OCI-LY3 (cell line): ENCODE results near the gene DDX1.

Source experiments
- H2AFZ ChIP-seq: fragments of 200-600, 300-600 bp; shearing (Covaris generic); 2 replicates; pipeline ENCODE4 v1.6.0; 2014; ENCODE audit warnings: antibody characterized with exemption, low read depth, low read length
- H3K27ac ChIP-seq: fragments of 200-600, 300-600 bp; sonication (generic); 2 replicates; pipeline ENCODE4 v1.5.1; 2014; ENCODE audit warnings: mild to moderate bottlenecking, low read length, moderate library complexity, mixed read lengths
- H3K27me3 ChIP-seq: fragments of 200-600, 300-600 bp; sonication (generic); 2 replicates; pipeline ENCODE4 v1.6.1; 2014; ENCODE audit warnings: low read depth, low read length, mixed read lengths
- H3K36me3 ChIP-seq: fragments of 200-600, 300-600 bp; sonication (generic); replicated peaks from 2 replicates; pipeline ENCODE3; 2014; ENCODE audit warnings: low read depth, low read length, mixed read lengths
- H3K4me1 ChIP-seq: fragments of 300-600, 200-600 bp; sonication (generic); 2 replicates; pipeline ENCODE4 v1.6.1; 2014; ENCODE audit warnings: low read length, mixed read lengths
- H3K4me2 ChIP-seq: fragments of 200-600, 300-600 bp; sonication (generic); 2 replicates; pipeline ENCODE4 v1.6.1; 2014; ENCODE audit warnings: low read length, mixed read lengths
- H3K4me3 ChIP-seq: fragments of 300-600, 200-600 bp; sonication (generic); 2 replicates; pipeline ENCODE4 v1.5.1; 2014; ENCODE audit warnings: antibody characterized with exemption, mild to moderate bottlenecking, low read length, moderate library complexity
- H3K79me2 ChIP-seq: fragments of 300-600, 200-600 bp; shearing (Covaris generic); 2 replicates; pipeline ENCODE4 v1.6.1; 2014; ENCODE audit warnings: mild to moderate bottlenecking, low read length, mixed read lengths
- H3K9ac ChIP-seq: fragments of 300-600, 200-600 bp; shearing (Covaris generic); 2 replicates; pipeline ENCODE4 v1.6.0; 2014; ENCODE audit warnings: mild to moderate bottlenecking, low read length, moderate library complexity
- H3K9me3 ChIP-seq: fragments of 200-600, 300-600 bp; shearing (Covaris generic); 2 replicates; pipeline ENCODE4 v1.6.1; 2014; ENCODE audit warnings: low read length, mixed read lengths; ENCODE audit not compliant: insufficient read depth
- H4K20me1 ChIP-seq: fragments of 200-600, 300-600 bp; sonication (generic); 2 replicates; pipeline ENCODE4 v1.6.1; 2016; ENCODE audit warnings: low read length, mixed read lengths; ENCODE audit not compliant: insufficient read depth
- EZH2phosphoT487 ChIP-seq: fragments of 200-600 bp; shearing (Covaris generic); IDR thresholded peaks from 2 replicates; pipeline ENCODE4 v1.6.1; 2018; ENCODE audit warnings: antibody characterized with exemption, mixed run types, low read depth
- TF ChIP-seq, protein P1 (sequence below): fragments of 200-600, 300-600 bp; sonication (generic); IDR thresholded peaks from 2 replicates; pipeline ENCODE4 v1.5.1; 2014; ENCODE audit warnings: antibody characterized with exemption, low read length, low read depth

The DDX1 gene

DNA sequence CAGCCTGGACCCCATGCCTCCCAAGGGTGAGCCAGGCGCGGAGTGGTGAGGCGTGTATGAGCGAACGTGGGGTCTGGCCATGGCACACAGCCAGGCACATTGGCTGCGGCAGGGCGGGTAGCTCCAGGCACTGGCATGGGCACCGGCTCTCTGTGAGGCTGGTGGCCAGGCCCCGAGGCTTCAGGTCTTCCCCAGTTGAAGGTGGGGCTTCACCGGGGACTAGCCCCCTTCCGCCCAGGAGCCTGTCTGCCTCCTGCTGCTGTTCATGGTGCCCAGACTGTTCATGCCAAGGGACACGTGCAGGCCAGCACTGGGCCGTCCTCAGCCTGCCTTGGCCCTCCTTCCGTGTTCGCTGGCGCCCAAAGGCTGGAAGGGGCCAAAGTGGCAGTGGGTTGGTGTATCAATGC lies 26.8 kb downstream of the DDX1 start:
- no peaks in the 10 kb centered on the region for H3K9me3 ChIP-seq
- H4K20me1 ChIP-seq: no peaks in the 10 kb centered on the region
- H3K4me3 ChIP-seq: no peak overlapping the region
- peaks cover 54% of the 10 kb centered on the region for H3K36me3 ChIP-seq
- TF ChIP-seq, protein P1, sequence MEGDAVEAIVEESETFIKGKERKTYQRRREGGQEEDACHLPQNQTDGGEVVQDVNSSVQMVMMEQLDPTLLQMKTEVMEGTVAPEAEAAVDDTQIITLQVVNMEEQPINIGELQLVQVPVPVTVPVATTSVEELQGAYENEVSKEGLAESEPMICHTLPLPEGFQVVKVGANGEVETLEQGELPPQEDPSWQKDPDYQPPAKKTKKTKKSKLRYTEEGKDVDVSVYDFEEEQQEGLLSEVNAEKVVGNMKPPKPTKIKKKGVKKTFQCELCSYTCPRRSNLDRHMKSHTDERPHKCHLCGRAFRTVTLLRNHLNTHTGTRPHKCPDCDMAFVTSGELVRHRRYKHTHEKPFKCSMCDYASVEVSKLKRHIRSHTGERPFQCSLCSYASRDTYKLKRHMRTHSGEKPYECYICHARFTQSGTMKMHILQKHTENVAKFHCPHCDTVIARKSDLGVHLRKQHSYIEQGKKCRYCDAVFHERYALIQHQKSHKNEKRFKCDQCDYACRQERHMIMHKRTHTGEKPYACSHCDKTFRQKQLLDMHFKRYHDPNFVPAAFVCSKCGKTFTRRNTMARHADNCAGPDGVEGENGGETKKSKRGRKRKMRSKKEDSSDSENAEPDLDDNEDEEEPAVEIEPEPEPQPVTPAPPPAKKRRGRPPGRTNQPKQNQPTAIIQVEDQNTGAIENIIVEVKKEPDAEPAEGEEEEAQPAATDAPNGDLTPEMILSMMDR: no peak
- TF ChIP-seq EZH2phosphoT487: no peak
- no peak overlapping the region for H3K27ac ChIP-seq
- no peaks in the 10 kb centered on the region for H3K79me2 ChIP-seq
- no peak overlapping the region for H3K9ac ChIP-seq
- no peaks in the 10 kb centered on the region for H3K4me1 ChIP-seq
- no peak overlapping the region for H3K4me2 ChIP-seq
- H3K27me3 ChIP-seq: no peaks in the 10 kb centered on the region
- H2AFZ ChIP-seq: no peak overlapping the region

DNA sequence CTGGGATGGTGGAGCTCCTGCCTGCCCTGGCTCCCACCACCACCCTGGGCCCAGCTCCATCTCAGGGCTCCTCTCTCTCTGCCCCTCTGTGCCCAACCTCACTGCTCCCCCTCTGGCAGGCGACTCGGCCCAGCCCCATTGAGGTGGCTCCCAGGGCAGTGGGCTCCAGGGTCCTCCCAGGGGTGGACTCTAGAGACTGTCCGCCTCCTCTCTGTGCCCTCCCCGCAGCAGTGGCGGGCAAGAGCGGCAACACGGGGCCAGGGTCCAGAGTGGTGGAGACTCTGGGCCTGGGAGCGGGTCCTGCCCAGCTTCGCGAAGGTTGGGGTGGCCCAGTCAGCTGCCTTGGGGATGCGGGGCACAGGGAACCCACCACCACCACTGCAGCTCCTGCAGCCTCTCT lies 27.4 kb downstream of the DDX1 start:
- Histone ChIP-seq H3K9me3 (no peaks in the 10 kb centered on the region), H3K4me2 (no peak overlapping the region), H3K36me3 (peaks cover 60% of the 10 kb centered on the region), H4K20me1 (no peaks in the 10 kb centered on the region), H3K27ac (no peak overlapping the region), H3K4me1 (no peaks in the 10 kb centered on the region), H3K27me3 (no peaks in the 10 kb centered on the region), H3K79me2 (no peaks in the 10 kb centered on the region), H3K9ac (no peak overlapping the region), H3K4me3 (no peak overlapping the region), H2AFZ (no peak overlapping the region)
- TF ChIP-seq EZH2phosphoT487: no peak
- TF ChIP-seq, protein P1: no peak

DNA sequence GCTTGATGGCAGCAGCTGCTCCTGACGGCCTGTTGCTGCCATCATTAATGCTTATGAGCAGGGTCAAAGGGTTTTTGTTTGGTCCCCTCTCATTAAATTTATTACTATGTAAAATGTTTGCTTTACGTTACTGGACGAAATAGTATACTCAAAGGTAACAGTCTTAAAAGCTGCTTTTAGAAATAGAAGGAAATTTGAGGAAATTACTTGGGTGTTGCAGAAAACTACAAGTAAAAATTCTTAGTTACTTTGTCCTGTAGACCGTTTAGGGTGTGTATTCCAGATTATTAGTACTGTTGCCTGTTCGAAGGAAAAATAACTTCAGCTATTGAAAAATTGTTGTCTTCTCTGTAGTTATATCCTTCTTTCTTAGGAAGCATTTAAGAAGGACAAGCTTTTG lies 27.8 kb downstream of the DDX1 start:
- Histone ChIP-seq H3K4me2 (no peak overlapping the region), H3K4me1 (no peaks in the 10 kb centered on the region), H3K4me3 (no peak overlapping the region), H3K9ac (no peak overlapping the region), H3K79me2 (no peaks in the 10 kb centered on the region), H4K20me1 (no peaks in the 10 kb centered on the region), H2AFZ (no peak overlapping the region), H3K36me3 (peaks cover 64% of the 10 kb centered on the region), H3K9me3 (no peaks in the 10 kb centered on the region), H3K27ac (no peak overlapping the region), H3K27me3 (no peaks in the 10 kb centered on the region)
- TF ChIP-seq EZH2phosphoT487: no peak
- TF ChIP-seq, protein P1: no peak

DNA sequence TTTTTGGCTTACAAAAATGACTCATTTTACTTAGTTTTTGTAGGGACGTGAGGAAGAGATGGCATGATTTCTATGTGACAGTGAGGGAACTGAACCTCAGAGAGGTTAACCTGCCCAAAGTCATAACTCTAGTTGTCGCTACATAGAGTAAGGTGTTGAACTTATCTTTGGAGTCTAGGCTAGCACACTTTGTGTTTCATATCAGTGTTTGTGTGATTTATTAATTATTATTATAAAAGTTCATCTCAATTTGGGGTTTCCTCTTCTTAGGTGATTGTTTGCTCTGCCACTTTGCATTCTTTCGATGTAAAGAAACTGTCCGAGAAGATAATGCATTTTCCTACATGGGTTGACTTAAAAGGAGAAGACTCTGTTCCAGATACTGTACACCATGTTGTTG lies 28.3 kb downstream of the DDX1 start:
- Histone ChIP-seq H3K4me2 (no peak overlapping the region), H3K4me1 (no peaks in the 10 kb centered on the region), H3K79me2 (no peaks in the 10 kb centered on the region), H4K20me1 (no peaks in the 10 kb centered on the region), H3K9me3 (no peaks in the 10 kb centered on the region), H3K27ac (no peak overlapping the region), H3K9ac (no peak overlapping the region), H3K27me3 (no peaks in the 10 kb centered on the region), H3K4me3 (no peak overlapping the region), H2AFZ (no peak overlapping the region), H3K36me3 (peaks cover 68% of the 10 kb centered on the region)
- TF ChIP-seq, protein P1: no peak
- no peak for TF ChIP-seq EZH2phosphoT487
